GM12878 (cell line): ENCODE measurements around the gene MNAT1. TPM values are rescaled to one million over a fixed set of nuclear protein-coding genes. Genes with fewer than 3 reads are reported as not detected.

Experiments
- ATAC-seq: fragments of 200-7000 bp; cut with Tn5 transposase; 3 replicates; pipeline ENCODE4 v1.9.1; 2020; ENCODE audit warnings: mild to moderate bottlenecking, moderate library complexity
- BruUV-seq: library from RNA; stranded (reverse); fragments of 400-500 nt; replicated peaks from 2 replicates; lab custom pipeline; 2021; lab: Mats Ljungman, UMichigan
- CTCF ChIA-PET: fragments of 300-600 bp; sonication (Branson Sonifier 250); formaldehyde crosslinking; extraction: SDS; loops from one replicate; lab custom pipeline; 2021; ENCODE audit warnings: inconsistent platforms; lab: Yijun Ruan, JAX
- POLR2A ChIA-PET: fragments of 350-600 bp; formaldehyde crosslinking; extraction: SDS; loops from one replicate; lab custom pipeline; 2021; ENCODE audit warnings: inconsistent platforms; lab: Charles Lee
- RAD21 ChIA-PET: fragments of 300-600 bp; sonication (Branson Sonifier 250); formaldehyde crosslinking; loops from one replicate; lab custom pipeline; 2023; ENCODE audit warnings: antibody characterized with exemption; ENCODE audit not compliant: unreplicated experiment; lab: Charles Lee
- SMC1A ChIA-PET: fragments of 300-600 bp; sonication (Branson Sonifier 250); formaldehyde crosslinking; loops from one replicate; lab custom pipeline; 2023; ENCODE audit not compliant: unreplicated experiment, uncharacterized antibody; lab: Charles Lee
- DNase-seq: peaks from one replicate; pipeline ENCODE4 v3.0.0-alpha.2; 2011; ENCODE audit warnings: low read depth, low spot score
- FAIRE-seq: peaks from 3 replicates; lab custom pipeline; 2011; peaks lifted over from hg19 to GRCh38; lab: Jason Lieb, UNC
- H2AFZ ChIP-seq: 2 replicates; pipeline ENCODE4 v1.6.0; 2011; ENCODE audit warnings: low read depth, low read length, control low read depth; ENCODE audit not compliant: control insufficient read depth
- H3K27ac ChIP-seq: 2 replicates; pipeline ENCODE4 v1.5.1; 2011; ENCODE audit warnings: control low read depth; ENCODE audit not compliant: control insufficient read depth, insufficient read depth
- H3K27me3 ChIP-seq, 2 experiments: replicated peaks in 1 of 2; 2 replicates each; pipeline versions ENCODE4 v1.6.0 to v1.6.1; 2011; ENCODE audit warnings: low read length in 1 of 2; ENCODE audit not compliant: control insufficient read depth in 2 of 2, insufficient read depth in 2 of 2
- H3K36me3 ChIP-seq, 2 experiments: 2 replicates each; pipeline ENCODE4 v1.5.1; 2011; ENCODE audit warnings: low read length in 1 of 2; ENCODE audit not compliant: control insufficient read depth in 2 of 2, insufficient read depth in 2 of 2
- H3K4me1 ChIP-seq: 2 replicates; pipeline ENCODE4 v1.6.1; 2011; ENCODE audit warnings: mild to moderate bottlenecking, low read length, moderate library complexity, mixed read lengths; ENCODE audit not compliant: control insufficient read depth, insufficient read depth
- H3K4me2 ChIP-seq: 2 replicates; pipeline ENCODE4 v1.6.0; 2011; ENCODE audit warnings: control low read depth; ENCODE audit not compliant: control insufficient read depth, insufficient read depth
- H3K4me3 ChIP-seq: fragments of 200-600 bp; sonication (generic); 2 replicates; pipeline ENCODE4 v1.5.1; 2016
- H3K79me2 ChIP-seq: 2 replicates; pipeline ENCODE4 v1.6.0; 2011; ENCODE audit warnings: low read length; ENCODE audit not compliant: control insufficient read depth, insufficient read depth
- H3K9ac ChIP-seq: 2 replicates; pipeline ENCODE4 v1.8.0; 2011; ENCODE audit warnings: low read length, control low read depth, mixed read lengths; ENCODE audit not compliant: control insufficient read depth, insufficient read depth
- H3K9me3 ChIP-seq: replicated peaks from 3 replicates; pipeline ENCODE4 v1.5.1; 2011; ENCODE audit warnings: mild to moderate bottlenecking, low read length; ENCODE audit not compliant: control insufficient read depth, insufficient read depth
- H4K20me1 ChIP-seq: 2 replicates; pipeline ENCODE4 v1.6.0; 2011; ENCODE audit not compliant: control insufficient read depth, insufficient read depth
- CHD4 ChIP-seq: fragments of 200-600 bp; sonication (generic); IDR thresholded peaks from 2 replicates; pipeline ENCODE4 v1.6.1; 2016; ENCODE audit warnings: mild to moderate bottlenecking
- EED ChIP-seq: sonication (generic); IDR thresholded peaks from 2 replicates; pipeline ENCODE4 v1.6.1; 2016; ENCODE audit warnings: antibody characterized with exemption, low read depth
- NFXL1 ChIP-seq: fragments of 450-650 bp; IDR thresholded peaks from 2 replicates; pipeline ENCODE4 v1.6.1; 2017; ENCODE audit warnings: antibody characterized with exemption, mild to moderate bottlenecking, borderline replicate concordance
- SUPT20H ChIP-seq: IDR thresholded peaks from 2 replicates; pipeline ENCODE4 v1.6.1; 2011; ENCODE audit warnings: low read depth, mild to moderate bottlenecking, low read length, moderate library complexity, borderline replicate concordance; ENCODE audit not compliant: control insufficient read depth
- in situ Hi-C: fragments of 300-500 bp; cut with MboI; formaldehyde crosslinking; loops from 9 replicates; pipeline ENCODE4 v1.14.3; 2018; ENCODE audit warnings: mixed read lengths
- intact Hi-C: fragments of 100-400 bp; cut with micrococcal nuclease; formaldehyde crosslinking; loops from one replicate; pipeline ENCODE4 v1.14.2; 2022; ENCODE audit not compliant: unreplicated experiment
- polyA plus RNA-seq, 11 experiments: library from polyadenylated mRNA; depleted of rRNA in 4 of 11; unstranded in 6 of 11; stranded (reverse) in 5 of 11; fragments of >200 nt; fragmentation: Nextera tagmentation in 4 of 11; fragmentation: Illumina TruSeq in 1 of 11; extraction: Ambion mirVana in 4 of 11; extraction: Trizol in 1 of 11; gene quantifications; 1 replicate in 1 of 11; 2 replicates in 10 of 11; pipeline versions ENCODE4 v1.2.1 to v1.2.3, GENCODE V29; 2011 to 2016; ENCODE audit warnings: inconsistent platforms in 2 of 11, missing spikeins in 2 of 11, low read depth in 1 of 11
- total RNA-seq, 4 experiments: library from RNA; depleted of rRNA in 3 of 4; stranded (reverse); fragments of >200 nt in 3 of 4; fragmentation: Illumina TruSeq in 1 of 4; extraction: Trizol in 1 of 4; gene quantifications; 2 replicates each; pipeline versions ENCODE4 v1.2.1 to v1.2.3, GENCODE V29; 2013 to 2021
- TF ChIP-seq, protein P1 (sequence below): fragments of 450-650 bp; formaldehyde crosslinking; IDR thresholded peaks from 2 replicates; pipeline ENCODE4 v1.4.0; 2022; ENCODE audit warnings: mild to moderate bottlenecking, moderate library complexity
- TF ChIP-seq, protein P2 (sequence below): fragments of 450-650 bp; IDR thresholded peaks from 2 replicates; pipeline ENCODE4 v1.6.1; 2017; ENCODE audit warnings: borderline replicate concordance

The MNAT1 gene
- total and polyA plus RNA-seq, 10 of the 15 experiments (the other 5 are each of a cell fraction or from before 2014, with no cell fraction given): 26.5 to 67.4 (median 40.8) TPM

DNA sequence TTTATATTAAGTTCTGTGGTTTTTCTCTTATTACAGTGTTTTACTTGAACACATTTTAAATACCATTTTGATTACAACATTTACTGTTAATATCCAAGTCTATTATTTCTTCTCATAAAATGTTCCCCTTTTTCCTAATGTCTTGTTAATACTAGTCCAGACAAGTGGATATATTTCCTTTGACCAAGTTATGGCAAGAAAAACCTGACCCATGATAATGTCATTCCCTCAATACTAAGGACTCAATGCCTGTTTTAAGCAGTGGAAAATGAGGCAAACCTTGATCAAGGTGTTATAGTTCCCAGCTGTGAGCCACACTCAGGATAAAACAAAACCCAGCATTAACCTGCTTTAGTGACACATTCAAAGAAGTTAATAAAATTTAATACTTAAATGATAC lies 234.1 kb downstream of the MNAT1 start:
- no peaks in the 10 kb centered on the region for H3K9me3 ChIP-seq
- H3K4me2 ChIP-seq: no peak overlapping the region
- POLR2A ChIA-PET: no interaction called here
- H2AFZ ChIP-seq: no peak overlapping the region
- BruUV-seq: no TSS peak
- TF ChIP-seq EED (no peak), NFXL1 (no peak), SUPT20H (no peak), CHD4 (no peak)
- TF ChIP-seq, protein P1, sequence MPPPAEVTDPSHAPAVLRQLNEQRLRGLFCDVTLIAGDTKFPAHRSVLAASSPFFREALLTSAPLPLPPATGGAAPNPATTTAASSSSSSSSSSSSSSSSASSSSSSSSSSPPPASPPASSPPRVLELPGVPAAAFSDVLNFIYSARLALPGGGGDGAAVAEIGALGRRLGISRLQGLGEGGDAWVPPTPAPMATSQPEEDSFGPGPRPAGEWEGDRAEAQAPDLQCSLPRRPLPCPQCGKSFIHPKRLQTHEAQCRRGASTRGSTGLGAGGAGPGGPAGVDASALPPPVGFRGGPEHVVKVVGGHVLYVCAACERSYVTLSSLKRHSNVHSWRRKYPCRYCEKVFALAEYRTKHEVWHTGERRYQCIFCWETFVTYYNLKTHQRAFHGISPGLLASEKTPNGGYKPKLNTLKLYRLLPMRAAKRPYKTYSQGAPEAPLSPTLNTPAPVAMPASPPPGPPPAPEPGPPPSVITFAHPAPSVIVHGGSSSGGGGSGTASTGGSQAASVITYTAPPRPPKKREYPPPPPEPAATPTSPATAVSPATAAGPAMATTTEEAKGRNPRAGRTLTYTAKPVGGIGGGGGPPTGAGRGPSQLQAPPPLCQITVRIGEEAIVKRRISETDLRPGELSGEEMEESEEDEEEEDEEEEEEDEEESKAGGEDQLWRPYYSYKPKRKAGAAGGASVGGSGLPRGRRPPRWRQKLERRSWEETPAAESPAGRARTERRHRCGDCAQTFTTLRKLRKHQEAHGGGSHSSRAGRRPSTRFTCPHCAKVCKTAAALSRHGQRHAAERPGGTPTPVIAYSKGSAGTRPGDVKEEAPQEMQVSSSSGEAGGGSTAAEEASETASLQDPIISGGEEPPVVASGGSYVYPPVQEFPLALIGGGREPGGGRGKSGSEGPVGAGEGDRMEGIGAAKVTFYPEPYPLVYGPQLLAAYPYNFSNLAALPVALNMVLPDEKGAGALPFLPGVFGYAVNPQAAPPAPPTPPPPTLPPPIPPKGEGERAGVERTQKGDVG: no peak
- TF ChIP-seq, protein P2, sequence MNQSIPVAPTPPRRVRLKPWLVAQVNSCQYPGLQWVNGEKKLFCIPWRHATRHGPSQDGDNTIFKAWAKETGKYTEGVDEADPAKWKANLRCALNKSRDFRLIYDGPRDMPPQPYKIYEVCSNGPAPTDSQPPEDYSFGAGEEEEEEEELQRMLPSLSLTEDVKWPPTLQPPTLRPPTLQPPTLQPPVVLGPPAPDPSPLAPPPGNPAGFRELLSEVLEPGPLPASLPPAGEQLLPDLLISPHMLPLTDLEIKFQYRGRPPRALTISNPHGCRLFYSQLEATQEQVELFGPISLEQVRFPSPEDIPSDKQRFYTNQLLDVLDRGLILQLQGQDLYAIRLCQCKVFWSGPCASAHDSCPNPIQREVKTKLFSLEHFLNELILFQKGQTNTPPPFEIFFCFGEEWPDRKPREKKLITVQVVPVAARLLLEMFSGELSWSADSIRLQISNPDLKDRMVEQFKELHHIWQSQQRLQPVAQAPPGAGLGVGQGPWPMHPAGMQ: no peak
- no peak for FAIRE-seq
- no peak overlapping the region for H3K27ac ChIP-seq
- ATAC-seq: no peak
- no peak overlapping the region for H3K9ac ChIP-seq
- no peaks in the 10 kb centered on the region for H3K27me3 ChIP-seq
- H3K79me2 ChIP-seq: no peaks in the 10 kb centered on the region
- DNase-seq: no peak
- no peak overlapping the region for H3K4me3 ChIP-seq
- H4K20me1 ChIP-seq: no peaks in the 10 kb centered on the region
- RAD21 ChIA-PET: no interaction called here
- intact Hi-C loops (no loop called here), in situ Hi-C loops (no loop called here)
- SMC1A ChIA-PET: interaction anchor here (0.7 to 2.7 kb wide), 3 partner anchors 9 to 567 kb away, joined by 3 to 14 read pairs (median 4); no protein-coding TSS in a partner anchor
- CTCF ChIA-PET: interaction anchor here (1.0 kb wide), 1 partner anchor 1006 kb away, joined by 3 read pairs; no protein-coding TSS in a partner anchor
- H3K4me1 ChIP-seq: no peaks in the 10 kb centered on the region
- H3K36me3 ChIP-seq: no peaks in the 10 kb centered on the region; a peak in 1 of 4 replicates
